ENCODE data around the gene MRC2.

Gene MRC2

DNA sequence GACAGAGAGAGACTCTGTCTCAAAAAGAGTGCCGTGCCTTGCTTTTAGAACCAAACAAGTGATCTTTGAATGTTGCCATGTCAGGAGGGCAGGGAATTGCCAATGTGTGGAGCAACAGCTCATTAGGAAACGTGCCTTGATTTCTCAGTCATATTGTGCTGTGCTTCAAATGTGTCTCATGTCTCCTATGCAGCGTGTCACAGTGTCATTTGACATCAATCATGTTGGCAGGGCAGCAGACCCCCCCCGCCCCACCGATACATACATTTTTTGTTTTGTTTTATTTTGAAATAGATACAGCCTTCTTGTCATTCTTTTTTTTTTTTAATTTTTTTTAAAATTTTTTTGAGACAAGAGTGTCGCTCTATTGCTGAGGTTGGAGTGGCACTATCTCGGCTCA is 22.1 kb downstream of the MRC2 start:
- TF ChIP-seq, protein P1, sequence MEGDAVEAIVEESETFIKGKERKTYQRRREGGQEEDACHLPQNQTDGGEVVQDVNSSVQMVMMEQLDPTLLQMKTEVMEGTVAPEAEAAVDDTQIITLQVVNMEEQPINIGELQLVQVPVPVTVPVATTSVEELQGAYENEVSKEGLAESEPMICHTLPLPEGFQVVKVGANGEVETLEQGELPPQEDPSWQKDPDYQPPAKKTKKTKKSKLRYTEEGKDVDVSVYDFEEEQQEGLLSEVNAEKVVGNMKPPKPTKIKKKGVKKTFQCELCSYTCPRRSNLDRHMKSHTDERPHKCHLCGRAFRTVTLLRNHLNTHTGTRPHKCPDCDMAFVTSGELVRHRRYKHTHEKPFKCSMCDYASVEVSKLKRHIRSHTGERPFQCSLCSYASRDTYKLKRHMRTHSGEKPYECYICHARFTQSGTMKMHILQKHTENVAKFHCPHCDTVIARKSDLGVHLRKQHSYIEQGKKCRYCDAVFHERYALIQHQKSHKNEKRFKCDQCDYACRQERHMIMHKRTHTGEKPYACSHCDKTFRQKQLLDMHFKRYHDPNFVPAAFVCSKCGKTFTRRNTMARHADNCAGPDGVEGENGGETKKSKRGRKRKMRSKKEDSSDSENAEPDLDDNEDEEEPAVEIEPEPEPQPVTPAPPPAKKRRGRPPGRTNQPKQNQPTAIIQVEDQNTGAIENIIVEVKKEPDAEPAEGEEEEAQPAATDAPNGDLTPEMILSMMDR (IDR thresholded peaks at IDR 0.05; ENCODE audit: low read depth, low read length): no peak
- DNase-seq: no peak
- H3K4me1 ChIP-seq: peaks cover 12% of the 10 kb centered on the region
- H3K4me3 ChIP-seq (ENCODE audit: low read depth, low read length): no peak overlapping the region
- H3K27me3 ChIP-seq: no peaks in the 10 kb centered on the region
- no peaks in the 10 kb centered on the region for H3K9me3 ChIP-seq
- no peaks in the 10 kb centered on the region for H3K36me3 ChIP-seq

DNA sequence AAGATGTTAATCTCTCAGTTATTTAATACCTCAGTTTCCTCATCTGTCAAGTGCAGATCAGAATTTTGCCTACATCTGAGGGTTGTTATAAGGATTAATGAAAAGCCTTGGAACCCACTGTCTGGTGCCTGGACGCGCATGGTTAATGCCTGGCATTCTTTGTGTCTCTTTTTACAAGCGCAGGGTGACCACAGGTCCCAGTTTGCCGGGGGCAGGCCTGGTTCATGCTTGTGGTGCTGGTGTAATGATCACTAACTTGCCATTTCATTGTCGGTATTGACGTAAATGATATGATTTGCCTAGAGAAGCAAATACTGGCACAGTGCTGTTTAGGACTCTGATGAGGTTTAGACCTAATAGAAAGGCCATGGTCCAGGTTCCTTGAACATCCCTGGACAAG is 23.1 kb downstream of the MRC2 start:
- no peak overlapping the region for H3K4me3 ChIP-seq (ENCODE audit: low read depth, low read length)

DNA sequence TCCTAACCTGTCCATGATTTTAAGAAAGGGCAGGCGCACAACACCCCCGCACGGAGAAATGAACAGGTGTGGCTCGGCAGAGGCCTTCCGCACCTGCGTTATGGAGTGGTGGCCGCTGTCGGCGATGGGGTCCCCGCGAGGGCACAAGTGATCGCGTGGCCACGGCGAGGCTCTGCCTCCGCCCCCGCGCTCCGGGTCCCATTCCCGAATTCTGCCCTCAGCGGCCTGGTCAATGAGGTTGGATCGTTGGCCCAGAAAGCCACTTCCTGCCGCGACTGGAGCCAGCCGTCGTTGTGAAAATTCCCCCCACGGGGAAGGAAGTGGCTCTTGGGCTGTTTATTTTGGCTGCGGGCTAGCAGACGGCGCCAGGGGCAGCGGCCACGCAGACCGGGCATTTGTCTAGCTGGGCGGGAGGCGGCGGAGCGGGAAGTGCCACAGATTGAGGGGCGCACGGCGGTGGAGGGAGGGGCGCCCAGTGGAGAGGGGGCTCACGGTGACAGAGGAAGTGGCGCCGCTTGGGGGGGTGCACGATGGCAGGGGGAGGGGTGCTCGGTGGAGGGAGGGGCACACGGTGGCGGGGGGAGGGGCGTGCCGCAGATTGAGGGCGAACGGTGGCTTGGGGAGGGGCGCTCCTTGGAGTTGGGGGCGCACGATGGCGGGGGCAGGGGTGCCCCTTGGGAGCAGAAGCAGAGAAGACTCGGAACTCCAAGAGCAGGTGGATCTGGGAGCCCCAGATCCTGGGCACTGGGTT is 25.0 kb downstream of the MRC2 start:
- no peaks in the 10 kb centered on the region for H3K9me3 ChIP-seq
- peak overlapping the region; percentile 69 for H3K4me3 ChIP-seq (ENCODE audit: low read depth, low read length)
- TF ChIP-seq, protein P1 (IDR thresholded peaks at IDR 0.05; ENCODE audit: low read depth, low read length): no peak
- DNase-seq: peak; percentile 43
- H3K4me1 ChIP-seq: peaks cover 15% of the 10 kb centered on the region
- no peaks in the 10 kb centered on the region for H3K36me3 ChIP-seq
- no peaks in the 10 kb centered on the region for H3K27me3 ChIP-seq

More for the DNA sequence above, 23.1 kb downstream of the MRC2 start:
- no peak for DNase-seq
- H3K27me3 ChIP-seq: no peaks in the 10 kb centered on the region
- TF ChIP-seq, protein P1 (IDR thresholded peaks at IDR 0.05; ENCODE audit: low read depth, low read length): no peak
- H3K4me1 ChIP-seq: peaks cover 12% of the 10 kb centered on the region
- H3K9me3 ChIP-seq: no peaks in the 10 kb centered on the region
- no peaks in the 10 kb centered on the region for H3K36me3 ChIP-seq

- peak overlapping the region; percentile 69 for H3K4me3 ChIP-seq (ENCODE audit: low read depth, low read length)
These were observed 25.7 kb downstream of the MRC2 start for GRCh38 chr17:62653002-62653825.

DNA sequence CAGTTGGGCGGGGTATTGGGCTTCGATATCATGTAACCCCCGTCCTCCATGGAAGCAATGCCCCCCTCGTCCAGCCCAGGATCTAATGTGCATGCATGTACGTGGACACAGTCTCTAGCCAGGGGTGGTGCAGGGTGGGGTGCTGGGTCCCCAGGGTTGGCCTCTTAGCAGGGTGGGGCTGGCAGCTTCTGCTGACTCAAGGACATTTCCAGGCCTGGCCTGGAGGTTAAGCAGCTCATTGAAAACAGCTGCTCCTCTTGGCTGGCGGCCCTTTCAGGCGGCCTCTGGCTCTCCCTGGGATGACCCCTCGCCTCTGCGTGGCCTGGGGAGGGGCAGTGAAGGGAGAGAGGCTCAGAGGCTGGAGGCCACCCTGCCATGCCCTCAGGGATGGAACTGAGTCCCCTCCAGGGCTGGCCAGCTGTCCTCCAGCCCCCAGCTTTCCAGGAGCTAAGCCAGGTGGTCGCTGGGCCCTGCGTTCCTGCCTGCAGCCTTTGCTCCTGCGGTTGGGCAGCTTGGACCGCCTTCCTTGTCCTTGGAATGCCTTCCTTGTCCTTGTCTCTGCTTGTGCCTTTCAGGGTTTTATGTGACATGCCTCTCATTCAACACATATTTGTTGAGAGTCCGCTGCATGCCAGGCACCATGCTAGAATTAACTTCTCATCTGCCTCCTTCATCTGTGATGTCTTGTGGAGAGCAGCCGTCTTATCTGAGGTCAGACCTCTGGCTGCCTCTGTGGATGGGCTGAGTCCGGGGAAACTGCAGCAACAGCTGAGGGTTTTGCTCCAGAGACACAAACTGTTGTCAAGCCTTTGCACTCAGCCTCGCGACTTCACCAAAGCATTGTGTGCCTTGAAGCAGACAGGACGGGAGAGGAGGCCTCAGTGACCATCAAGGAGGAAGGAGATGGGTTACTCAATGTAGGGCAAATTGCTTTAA is 26.6 kb downstream of the MRC2 start:
- Histone ChIP-seq H3K36me3 (no peaks in the 10 kb centered on the region), H3K4me3 (ENCODE audit: low read depth, low read length) (no peak overlapping the region), H3K4me1 (peaks cover 15% of the 10 kb centered on the region), H3K27me3 (no peaks in the 10 kb centered on the region), H3K9me3 (no peaks in the 10 kb centered on the region)
- DNase-seq: peak; percentile 49
- TF ChIP-seq, protein P1 (IDR thresholded peaks at IDR 0.05; ENCODE audit: low read depth, low read length): no peak

More at GRCh38 chr17:62653002-62653825, 25.7 kb downstream of the MRC2 start:
- H3K9me3 ChIP-seq: no peaks in the 10 kb centered on the region
- DNase-seq: peak; percentile 89
- H3K4me1 ChIP-seq: peaks cover 15% of the 10 kb centered on the region
- H3K27me3 ChIP-seq: no peaks in the 10 kb centered on the region
- no peaks in the 10 kb centered on the region for H3K36me3 ChIP-seq
- TF ChIP-seq, protein P1 (IDR thresholded peaks at IDR 0.05; ENCODE audit: low read depth, low read length): no peak

All from BE2C (cell line).